Astrocyte (in vitro differentiated cells and primary cell): ENCODE results near the gene PADI4.

Source experiments
- EZH2 ChIP-seq: IDR thresholded peaks from 2 replicates; pipeline ENCODE4 v1.6.1; 2012; ENCODE audit warnings: mild to moderate bottlenecking, low read length, inconsistent platforms; ENCODE audit not compliant: insufficient read depth
- TF ChIP-seq, protein P1 (sequence below): IDR thresholded peaks from 2 replicates; pipeline ENCODE4 v1.5.1; 2011; ENCODE audit warnings: low read depth, mild to moderate bottlenecking, inconsistent platforms, low read length, moderate library complexity; ENCODE audit not compliant: insufficient read depth

DNA sequence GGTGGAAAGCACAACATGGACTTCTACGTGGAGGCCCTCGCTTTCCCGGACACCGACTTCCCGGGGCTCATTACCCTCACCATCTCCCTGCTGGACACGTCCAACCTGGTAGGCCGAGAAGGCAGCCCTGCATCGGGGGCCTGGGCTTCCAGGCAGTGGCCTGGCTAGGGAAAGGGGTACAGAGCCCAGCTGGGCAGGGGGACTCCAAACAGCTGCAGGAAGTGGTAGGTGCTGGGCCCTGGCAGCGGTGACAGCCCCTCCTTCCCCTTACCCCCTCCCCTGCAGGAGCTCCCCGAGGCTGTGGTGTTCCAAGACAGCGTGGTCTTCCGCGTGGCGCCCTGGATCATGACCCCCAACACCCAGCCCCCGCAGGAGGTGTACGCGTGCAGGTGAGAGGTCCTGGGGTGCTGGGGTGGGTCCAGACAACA lies 34.0 kb downstream of the PADI4 start:
- TF ChIP-seq, protein P1, sequence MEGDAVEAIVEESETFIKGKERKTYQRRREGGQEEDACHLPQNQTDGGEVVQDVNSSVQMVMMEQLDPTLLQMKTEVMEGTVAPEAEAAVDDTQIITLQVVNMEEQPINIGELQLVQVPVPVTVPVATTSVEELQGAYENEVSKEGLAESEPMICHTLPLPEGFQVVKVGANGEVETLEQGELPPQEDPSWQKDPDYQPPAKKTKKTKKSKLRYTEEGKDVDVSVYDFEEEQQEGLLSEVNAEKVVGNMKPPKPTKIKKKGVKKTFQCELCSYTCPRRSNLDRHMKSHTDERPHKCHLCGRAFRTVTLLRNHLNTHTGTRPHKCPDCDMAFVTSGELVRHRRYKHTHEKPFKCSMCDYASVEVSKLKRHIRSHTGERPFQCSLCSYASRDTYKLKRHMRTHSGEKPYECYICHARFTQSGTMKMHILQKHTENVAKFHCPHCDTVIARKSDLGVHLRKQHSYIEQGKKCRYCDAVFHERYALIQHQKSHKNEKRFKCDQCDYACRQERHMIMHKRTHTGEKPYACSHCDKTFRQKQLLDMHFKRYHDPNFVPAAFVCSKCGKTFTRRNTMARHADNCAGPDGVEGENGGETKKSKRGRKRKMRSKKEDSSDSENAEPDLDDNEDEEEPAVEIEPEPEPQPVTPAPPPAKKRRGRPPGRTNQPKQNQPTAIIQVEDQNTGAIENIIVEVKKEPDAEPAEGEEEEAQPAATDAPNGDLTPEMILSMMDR: no peak
- TF ChIP-seq EZH2: no peak
